PFSK-1 (cell line): ENCODE results near the gene ZNF70.

Experiments
- FOXP2 ChIP-seq: optimal IDR thresholded peaks from 2 replicates; pipeline ENCODE3; 2011; ENCODE audit warnings: borderline replicate concordance, control low read depth, inconsistent platforms; ENCODE audit not compliant: insufficient read depth; ENCODE audit errors: extremely low read length, extremely low read depth
- POLR2AphosphoS5 ChIP-seq: IDR thresholded peaks from 2 replicates; pipeline ENCODE4 v1.6.1; 2012; ENCODE audit warnings: low read depth, mild to moderate bottlenecking, control low read depth, low read length, moderate library complexity
- REST ChIP-seq, 2 experiments: IDR thresholded peaks; 2 replicates each; pipeline versions ENCODE4 v1.6.1 to v1.8.0; 2011 to 2012; ENCODE audit warnings: low read depth in 2 of 2, low read length in 2 of 2, control low read depth in 1 of 2, inconsistent platforms in 1 of 2, mild to moderate bottlenecking in 1 of 2, moderate library complexity in 1 of 2; ENCODE audit not compliant: insufficient read depth in 1 of 2
- SIN3A ChIP-seq: IDR thresholded peaks from 2 replicates; pipeline ENCODE4 v1.6.1; 2012; ENCODE audit warnings: mild to moderate bottlenecking, low read length, moderate library complexity, borderline replicate concordance; ENCODE audit not compliant: insufficient read depth
- TAF1 ChIP-seq: IDR thresholded peaks from 2 replicates; pipeline ENCODE4 v1.6.1; 2012; ENCODE audit warnings: low read length, control low read depth, borderline replicate concordance; ENCODE audit not compliant: insufficient read depth

The ZNF70 gene

GRCh38 chr22:23695141-23695540 is 55.8 kb downstream of the ZNF70 start:
- no peak for TF ChIP-seq POLR2AphosphoS5
- TF ChIP-seq TAF1, result no peak
- TF ChIP-seq FOXP2, result no peak
- no peak for TF ChIP-seq REST (IDR thresholded peaks at IDR 0.05; ENCODE audit: insufficient read depth in 1 of 2, low read depth in 2 of 2, low read length in 2 of 2)
- no peak for TF ChIP-seq SIN3A

GRCh38 chr22:23693979-23694680 is 56.8 kb downstream of the ZNF70 start:
- no peak for TF ChIP-seq POLR2AphosphoS5
- no peak for TF ChIP-seq TAF1
- no peak for TF ChIP-seq FOXP2
- no peak for TF ChIP-seq REST (IDR thresholded peaks at IDR 0.05; ENCODE audit: insufficient read depth in 1 of 2, low read depth in 2 of 2, low read length in 2 of 2)
- TF ChIP-seq SIN3A, result no peak

- TF ChIP-seq TAF1, result no peak
- no peak for TF ChIP-seq FOXP2
- peak; percentile 65 to 86 for TF ChIP-seq REST (IDR thresholded peaks at IDR 0.05; ENCODE audit: insufficient read depth in 1 of 2, low read depth in 2 of 2, low read length in 2 of 2)
Observed at GRCh38 chr22:23692598-23693291, 58.2 kb downstream of the ZNF70 start.

- no peak for TF ChIP-seq SIN3A
Observed at GRCh38 chr22:23691748-23692423, 59.0 kb downstream of the ZNF70 start.

- TF ChIP-seq SIN3A (no peak), TAF1 (no peak), FOXP2 (no peak), REST (IDR thresholded peaks at IDR 0.05; ENCODE audit: insufficient read depth in 1 of 2, low read depth in 2 of 2, low read length in 2 of 2) (no peak), POLR2AphosphoS5 (no peak)
Observed at GRCh38 chr22:23690713-23691112, 60.2 kb downstream of the ZNF70 start, which contains the start of gene RGL4. Gene RGL4 (plus strand): TSS chr22:23691013. CDS start chr22:23692031, 1,018 bp downstream.
